ENCODE measurements around the gene TBCA.

Gene TBCA

GRCh38 chr5:77669677-77670076 is 106.5 kb downstream of the TBCA start:
- Histone ChIP-seq H3K4me1 (no peaks in the 10 kb centered on the region), H3K27me3 (no peaks in the 10 kb centered on the region), H3K36me3 (no peaks in the 10 kb centered on the region), H3K4me3 (ENCODE audit: low read depth, low read length) (no peak overlapping the region), H3K9me3 (no peaks in the 10 kb centered on the region)
- no peak for DNase-seq
- no peak for TF ChIP-seq CTCF (IDR thresholded peaks at IDR 0.05; ENCODE audit: low read depth, low read length)

- TF ChIP-seq CTCF (IDR thresholded peaks at IDR 0.05; ENCODE audit: low read depth, low read length) = no peak
- Histone ChIP-seq H3K36me3 (no peaks in the 10 kb centered on the region), H3K4me3 (ENCODE audit: low read depth, low read length) (no peak overlapping the region), H3K4me1 (no peaks in the 10 kb centered on the region; the same call in 1 of the 2 replicates), H3K9me3 (no peaks in the 10 kb centered on the region), H3K27me3 (no peaks in the 10 kb centered on the region)
- no peak for DNase-seq
Measured at GRCh38 chr5:77663090-77663863, 112.9 kb downstream of the TBCA start.

- Histone ChIP-seq H3K36me3 (no peaks in the 10 kb centered on the region), H3K27me3 (0 out of 2 replicates have a peak, but pooled peaks cover 3% of the 10 kb centered on the region), H3K4me1 (no peaks in the 10 kb centered on the region; the same call in 1 of the 2 replicates), H3K4me3 (ENCODE audit: low read depth, low read length) (no peak overlapping the region), H3K9me3 (no peaks in the 10 kb centered on the region)
- no peak for TF ChIP-seq CTCF (IDR thresholded peaks at IDR 0.05; ENCODE audit: low read depth, low read length)
- no peak for DNase-seq
Measured at GRCh38 chr5:77662635-77663034, 113.5 kb downstream of the TBCA start.

- Histone ChIP-seq H3K4me1 (no peaks in the 10 kb centered on the region; the same call in 1 of the 2 replicates), H3K27me3 (peaks cover 3% of the 10 kb centered on the region; the same call in 1 of the 2 replicates), H3K4me3 (ENCODE audit: low read depth, low read length) (no peak overlapping the region), H3K36me3 (no peaks in the 10 kb centered on the region), H3K9me3 (no peaks in the 10 kb centered on the region)
- no peak for TF ChIP-seq CTCF (IDR thresholded peaks at IDR 0.05; ENCODE audit: low read depth, low read length)
- no peak for DNase-seq
Measured at GRCh38 chr5:77658662-77659061, 117.5 kb downstream of the TBCA start.

- peaks cover 23% of the 10 kb centered on the region for H3K27me3 ChIP-seq
- no peak overlapping the region for H3K4me3 ChIP-seq (ENCODE audit: low read depth, low read length)
- no peak for DNase-seq
- H3K36me3 ChIP-seq = no peaks in the 10 kb centered on the region
- TF ChIP-seq CTCF (IDR thresholded peaks at IDR 0.05; ENCODE audit: low read depth, low read length) = no peak
- H3K9me3 ChIP-seq = no peaks in the 10 kb centered on the region
- H3K4me1 ChIP-seq = no peaks in the 10 kb centered on the region
Measured at GRCh38 chr5:77651343-77651742, 124.8 kb downstream of the TBCA start.

GRCh38 chr5:77650686-77651085 is 125.5 kb downstream of the TBCA start:
- no peak for TF ChIP-seq CTCF (IDR thresholded peaks at IDR 0.05; ENCODE audit: low read depth, low read length)
- DNase-seq = no peak
- Histone ChIP-seq H3K36me3 (no peaks in the 10 kb centered on the region), H3K27me3 (peaks cover 29% of the 10 kb centered on the region), H3K4me1 (no peaks in the 10 kb centered on the region), H3K9me3 (no peaks in the 10 kb centered on the region), H3K4me3 (ENCODE audit: low read depth, low read length) (no peak overlapping the region)
